Kidney epithelial cell (primary cell): ENCODE measurements around the gene TNP2. TPM values are rescaled to one million over a fixed set of nuclear protein-coding genes. Genes with fewer than 3 reads are reported as not detected.

Experiments
- DNase-seq: peaks from one replicate; pipeline ENCODE4 v3.0.0-alpha.2; 2010; ENCODE audit warnings: low read depth
- H3K27me3 ChIP-seq: 2 replicates; pipeline ENCODE4 v1.6.0; 2011; ENCODE audit warnings: low read length; ENCODE audit not compliant: control insufficient read depth, insufficient read depth
- H3K36me3 ChIP-seq: 2 replicates; pipeline ENCODE4 v1.5.1; 2011; ENCODE audit warnings: low read length; ENCODE audit not compliant: control insufficient read depth, insufficient read depth
- H3K4me3 ChIP-seq: 2 replicates; pipeline ENCODE4 v1.5.1; 2011; ENCODE audit warnings: low read depth, mild to moderate bottlenecking, control low read depth, low read length
- CTCF ChIP-seq: IDR thresholded peaks from 2 replicates; pipeline ENCODE4 v1.5.1; 2011; ENCODE audit warnings: mild to moderate bottlenecking, moderate library complexity, low read length, control low read depth, inconsistent platforms; ENCODE audit not compliant: insufficient read depth, poor library complexity, severe bottlenecking
- total RNA-seq: library from RNA; depleted of rRNA; stranded (reverse); fragments of >200 nt; gene quantifications from 2 replicates; pipeline ENCODE4 v1.2.3, GENCODE V29; 2015

Gene TNP2
- total RNA-seq, 1 donor from 2014 or later = not detected

GRCh38 chr16:11233727-11234376 lies 35.3 kb downstream of the TNP2 start:
- H3K4me3 ChIP-seq = no peak overlapping the region
- DNase-seq = no peak
- no peaks in the 10 kb centered on the region for H3K27me3 ChIP-seq
- H3K36me3 ChIP-seq = no peaks in the 10 kb centered on the region
- TF ChIP-seq CTCF = no peak

GRCh38 chr16:11232852-11233726 lies 36.0 kb downstream of the TNP2 start:
- H3K4me3 ChIP-seq = no peak overlapping the region
- TF ChIP-seq CTCF = no peak
- no peaks in the 10 kb centered on the region for H3K36me3 ChIP-seq
- no peak for DNase-seq
- H3K27me3 ChIP-seq = no peaks in the 10 kb centered on the region

- Histone ChIP-seq H3K27me3 (no peaks in the 10 kb centered on the region), H3K4me3 (no peak overlapping the region), H3K36me3 (no peaks in the 10 kb centered on the region)
- no peak for TF ChIP-seq CTCF
- DNase-seq = no peak
Observed at GRCh38 chr16:11232302-11232851, 36.7 kb downstream of the TNP2 start.

GRCh38 chr16:11231367-11231970 lies 37.7 kb downstream of the TNP2 start:
- DNase-seq = no peak
- Histone ChIP-seq H3K36me3 (no peaks in the 10 kb centered on the region), H3K4me3 (no peak overlapping the region), H3K27me3 (no peaks in the 10 kb centered on the region)
- TF ChIP-seq CTCF = no peak

- Histone ChIP-seq H3K36me3 (no peaks in the 10 kb centered on the region), H3K27me3 (no peaks in the 10 kb centered on the region), H3K4me3 (no peak overlapping the region)
- no peak for DNase-seq
- no peak for TF ChIP-seq CTCF
Observed at GRCh38 chr16:11229906-11230305, 39.2 kb downstream of the TNP2 start.
